ENCODE data around the gene NAA80. TPM values are rescaled to one million over a fixed set of nuclear protein-coding genes. Genes with fewer than 3 reads are reported as not detected.

Gene NAA80
- total RNA-seq, 1 donor, result 6.5 TPM

DNA sequence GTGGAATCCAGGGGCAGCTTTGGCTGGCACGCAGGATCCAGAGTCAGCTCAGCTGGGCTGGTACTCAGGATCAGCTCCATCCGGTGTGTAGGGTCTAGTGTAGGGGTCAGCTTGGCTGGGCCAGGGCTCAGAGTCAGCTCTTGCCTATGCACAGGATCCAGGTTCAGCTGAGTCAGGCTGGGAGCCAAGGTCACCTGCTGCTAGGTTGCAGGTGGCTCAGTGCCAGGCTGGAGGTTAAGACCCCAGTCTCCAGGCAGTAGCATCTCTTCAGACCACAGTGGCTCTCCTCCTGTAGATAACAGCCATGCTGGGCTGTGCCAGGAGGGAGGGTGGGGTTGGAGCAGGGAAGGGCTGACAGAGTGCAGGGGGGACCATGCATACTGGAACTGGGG is 1.8 kb downstream of the NAA80 start:
- H3K79me2 ChIP-seq (ENCODE audit: insufficient read depth, low read length), result peaks cover 12% of the 10 kb centered on the region
- H3K27me3 ChIP-seq (ENCODE audit: insufficient read depth, low read length), result no peaks in the 10 kb centered on the region
- H3K4me2 ChIP-seq (ENCODE audit: insufficient read depth, low read length), result no peak overlapping the region
- peaks cover 26% of the 10 kb centered on the region for H3K4me1 ChIP-seq (ENCODE audit: insufficient read depth, low read length)
- no peak overlapping the region for H3K4me3 ChIP-seq (ENCODE audit: insufficient read depth, low read length)
- TF ChIP-seq, protein P1, sequence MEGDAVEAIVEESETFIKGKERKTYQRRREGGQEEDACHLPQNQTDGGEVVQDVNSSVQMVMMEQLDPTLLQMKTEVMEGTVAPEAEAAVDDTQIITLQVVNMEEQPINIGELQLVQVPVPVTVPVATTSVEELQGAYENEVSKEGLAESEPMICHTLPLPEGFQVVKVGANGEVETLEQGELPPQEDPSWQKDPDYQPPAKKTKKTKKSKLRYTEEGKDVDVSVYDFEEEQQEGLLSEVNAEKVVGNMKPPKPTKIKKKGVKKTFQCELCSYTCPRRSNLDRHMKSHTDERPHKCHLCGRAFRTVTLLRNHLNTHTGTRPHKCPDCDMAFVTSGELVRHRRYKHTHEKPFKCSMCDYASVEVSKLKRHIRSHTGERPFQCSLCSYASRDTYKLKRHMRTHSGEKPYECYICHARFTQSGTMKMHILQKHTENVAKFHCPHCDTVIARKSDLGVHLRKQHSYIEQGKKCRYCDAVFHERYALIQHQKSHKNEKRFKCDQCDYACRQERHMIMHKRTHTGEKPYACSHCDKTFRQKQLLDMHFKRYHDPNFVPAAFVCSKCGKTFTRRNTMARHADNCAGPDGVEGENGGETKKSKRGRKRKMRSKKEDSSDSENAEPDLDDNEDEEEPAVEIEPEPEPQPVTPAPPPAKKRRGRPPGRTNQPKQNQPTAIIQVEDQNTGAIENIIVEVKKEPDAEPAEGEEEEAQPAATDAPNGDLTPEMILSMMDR (IDR thresholded peaks at IDR 0.05; ENCODE audit: extremely low read depth, low read depth, low read length), result no peak
- no peaks in the 10 kb centered on the region for H3K9me3 ChIP-seq (ENCODE audit: low read depth, low read length)
- no peak for DNase-seq (ENCODE audit: insufficient read length, low spot score, missing footprints)
- H3K36me3 ChIP-seq (ENCODE audit: insufficient read depth, low read length), result no peaks in the 10 kb centered on the region
- H2AFZ ChIP-seq (ENCODE audit: low read length), result no peak overlapping the region
- H4K20me1 ChIP-seq (ENCODE audit: insufficient read depth, low read length), result no peaks in the 10 kb centered on the region
- H3K27ac ChIP-seq (ENCODE audit: low read depth, low read length), result no peak overlapping the region

DNA sequence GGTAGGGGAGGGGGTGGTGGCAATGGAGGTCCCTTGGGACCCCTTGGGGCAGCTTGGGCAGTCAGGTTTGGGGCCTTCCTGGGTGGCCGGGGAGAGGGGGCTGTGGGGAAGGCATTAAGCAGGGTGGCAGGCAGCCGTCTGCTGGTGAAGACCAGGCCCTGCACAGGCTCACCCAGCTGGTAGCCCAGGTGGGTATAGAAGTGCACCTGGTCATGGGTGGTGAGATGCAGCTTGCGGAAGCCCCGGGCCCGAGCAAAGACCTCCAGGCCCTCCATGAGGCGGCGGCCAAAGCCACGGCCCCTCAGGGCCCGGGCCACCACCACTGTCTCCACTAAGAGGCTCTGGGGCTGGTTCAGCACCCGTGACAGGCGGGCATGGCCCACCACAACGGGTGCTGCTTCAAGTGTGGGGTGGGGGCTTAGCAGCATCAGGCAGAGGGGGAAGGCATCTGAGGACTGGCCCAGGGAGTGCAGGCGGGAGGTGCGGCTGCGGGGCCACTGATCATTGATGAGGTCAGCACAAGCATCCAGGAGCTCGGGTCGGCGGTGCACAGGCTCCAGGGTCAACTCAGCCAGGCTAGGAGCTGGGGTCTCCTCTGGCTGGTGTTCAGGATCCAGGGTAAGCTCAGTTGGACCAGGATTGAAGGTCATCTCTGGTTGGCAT is 2.4 kb downstream of the NAA80 start:
- TF ChIP-seq, protein P1 (IDR thresholded peaks at IDR 0.05; ENCODE audit: extremely low read depth, low read depth, low read length), result no peak
- H3K4me2 ChIP-seq (ENCODE audit: insufficient read depth, low read length), result no peak overlapping the region
- no peak overlapping the region for H3K27ac ChIP-seq (ENCODE audit: low read depth, low read length)
- no peak overlapping the region for H2AFZ ChIP-seq (ENCODE audit: low read length)
- peaks cover 26% of the 10 kb centered on the region for H3K4me1 ChIP-seq (ENCODE audit: insufficient read depth, low read length)
- no peaks in the 10 kb centered on the region for H3K27me3 ChIP-seq (ENCODE audit: insufficient read depth, low read length)
- H3K79me2 ChIP-seq (ENCODE audit: insufficient read depth, low read length), result peaks cover 16% of the 10 kb centered on the region
- H3K4me3 ChIP-seq (ENCODE audit: insufficient read depth, low read length), result no peak overlapping the region
- no peaks in the 10 kb centered on the region for H3K36me3 ChIP-seq (ENCODE audit: insufficient read depth, low read length)
- H4K20me1 ChIP-seq (ENCODE audit: insufficient read depth, low read length), result no peaks in the 10 kb centered on the region
- no peak for DNase-seq (ENCODE audit: insufficient read length, low spot score, missing footprints)
- H3K9me3 ChIP-seq (ENCODE audit: low read depth, low read length), result no peaks in the 10 kb centered on the region

DNA sequence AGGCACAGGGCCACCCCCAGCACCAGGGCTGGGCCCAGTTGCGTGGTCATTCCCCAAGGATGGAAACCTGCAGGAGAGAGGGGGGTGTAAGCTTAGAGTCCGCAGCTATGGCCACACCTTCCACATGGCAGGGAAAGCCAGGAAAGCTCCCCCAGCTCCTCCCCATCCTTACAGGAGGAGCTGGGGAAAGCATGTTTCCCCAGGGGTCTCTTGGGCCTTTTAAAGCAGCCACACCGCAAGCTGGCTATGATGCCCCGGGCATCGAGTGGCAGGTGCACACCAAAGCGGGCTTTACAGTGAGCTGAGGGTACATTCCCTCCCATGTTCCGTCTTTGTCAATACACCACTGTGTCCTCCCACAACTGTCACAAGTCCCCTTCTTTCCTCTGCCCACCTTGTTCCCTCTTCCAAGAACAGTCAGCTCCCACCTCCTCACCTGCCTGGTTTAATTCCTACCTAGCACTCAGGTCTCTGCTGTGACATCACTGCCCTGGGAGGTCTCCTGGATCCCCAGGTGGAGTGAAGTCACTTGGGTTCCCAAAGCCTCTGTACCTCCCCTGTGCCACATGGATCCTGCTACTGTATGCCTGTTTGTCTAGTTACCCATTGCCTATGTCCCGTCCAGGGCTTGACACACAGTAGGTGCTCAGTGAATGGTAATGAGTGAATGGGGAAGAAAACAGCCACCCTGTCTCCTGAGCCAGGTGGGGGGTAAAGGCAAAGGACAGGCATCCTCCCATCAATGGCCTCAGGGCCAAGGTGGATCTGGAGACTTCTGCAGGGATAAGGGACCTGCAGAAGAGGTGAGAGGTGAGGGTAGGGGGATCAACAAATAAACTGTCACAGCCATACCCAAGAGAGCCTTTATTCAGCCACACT is 3.4 kb downstream of the NAA80 start:
- H3K27ac ChIP-seq (ENCODE audit: low read depth, low read length), result no peak overlapping the region
- peaks cover 35% of the 10 kb centered on the region for H3K4me1 ChIP-seq (ENCODE audit: insufficient read depth, low read length)
- DNase-seq (ENCODE audit: insufficient read length, low spot score, missing footprints), result no peak
- no peak overlapping the region for H3K4me2 ChIP-seq (ENCODE audit: insufficient read depth, low read length)
- no peak overlapping the region for H2AFZ ChIP-seq (ENCODE audit: low read length)
- H3K4me3 ChIP-seq (ENCODE audit: insufficient read depth, low read length), result no peak overlapping the region
- peaks cover 26% of the 10 kb centered on the region for H3K79me2 ChIP-seq (ENCODE audit: insufficient read depth, low read length)
- TF ChIP-seq, protein P1 (IDR thresholded peaks at IDR 0.05; ENCODE audit: extremely low read depth, low read depth, low read length), result no peak
- H4K20me1 ChIP-seq (ENCODE audit: insufficient read depth, low read length), result no peaks in the 10 kb centered on the region
- H3K9me3 ChIP-seq (ENCODE audit: low read depth, low read length), result no peaks in the 10 kb centered on the region
- no peaks in the 10 kb centered on the region for H3K36me3 ChIP-seq (ENCODE audit: insufficient read depth, low read length)
- H3K27me3 ChIP-seq (ENCODE audit: insufficient read depth, low read length), result no peaks in the 10 kb centered on the region

Measured in osteoblast (primary cell).